ENCODE data around the gene RANBP9. TPM values are rescaled to one million over a fixed set of nuclear protein-coding genes. Genes with fewer than 3 reads are reported as not detected.
A peak's percentile ranks its signal among the peaks of the same experiment; 100 is the strongest.

Gene RANBP9
- total RNA-seq, 1 experiment from 2014 or later: 57.4 TPM

- CTCF ChIA-PET: no interaction called here
- Histone ChIP-seq H3K27ac (ENCODE audit: low read depth, low read length, poor library complexity, severe bottlenecking) (no peak overlapping the region), H3K4me3 (ENCODE audit: low read depth, low read length, poor library complexity, severe bottlenecking) (no peak overlapping the region), H3K36me3 (ENCODE audit: insufficient read depth, low read length, poor library complexity, severe bottlenecking) (no peaks in the 10 kb centered on the region), H3K9me3 (ENCODE audit: low read depth, low read length, poor library complexity, severe bottlenecking) (no peaks in the 10 kb centered on the region), H3K4me1 (ENCODE audit: insufficient read depth, low read length, poor library complexity, severe bottlenecking) (peaks cover 11% of the 10 kb centered on the region), H3K27me3 (replicated peaks; ENCODE audit: insufficient read depth, low read depth, low read length, poor library complexity) (no peaks in the 10 kb centered on the region)
- intact Hi-C loops (cut with micrococcal nuclease; ENCODE audit: unreplicated experiment): loop anchor here (5.0 kb wide), 1 partner anchor 76 kb away; no protein-coding TSS in a partner anchor
- POLR2A ChIA-PET (ENCODE audit: low non-redundant PET): no interaction called here
- TF ChIP-seq CTCF (conservative IDR thresholded peaks at IDR 0.05; ENCODE audit: low read depth, low read length) (no peak), EZH2 (IDR thresholded peaks at IDR 0.05; ENCODE audit: borderline replicate concordance, low read depth, low read length, poor library complexity, severe bottlenecking) (no peak)
- BruUV-seq (replicated peaks): no TSS peak
- peak; percentile 44 for DNase-seq (ENCODE audit: low spot score)
These were observed 8.1 kb downstream of the RANBP9 start for GRCh38 chr6:13703496-13703895.

- no peak for DNase-seq (ENCODE audit: low spot score)
- H3K4me3 ChIP-seq (ENCODE audit: low read depth, low read length, poor library complexity, severe bottlenecking): no peak overlapping the region
- no peaks in the 10 kb centered on the region for H3K36me3 ChIP-seq (ENCODE audit: insufficient read depth, low read length, poor library complexity, severe bottlenecking)
- no peaks in the 10 kb centered on the region for H3K27me3 ChIP-seq (replicated peaks; ENCODE audit: insufficient read depth, low read depth, low read length, poor library complexity)
- TF ChIP-seq CTCF (conservative IDR thresholded peaks at IDR 0.05; ENCODE audit: low read depth, low read length) (no peak), EZH2 (IDR thresholded peaks at IDR 0.05; ENCODE audit: borderline replicate concordance, low read depth, low read length, poor library complexity, severe bottlenecking) (no peak)
- H3K4me1 ChIP-seq (ENCODE audit: insufficient read depth, low read length, poor library complexity, severe bottlenecking): peaks cover 9% of the 10 kb centered on the region
- intact Hi-C loops (cut with micrococcal nuclease; ENCODE audit: unreplicated experiment): loop anchor here (5.0 kb wide), 1 partner anchor 76 kb away; no protein-coding TSS in a partner anchor
- no TSS peak for BruUV-seq (replicated peaks)
- H3K27ac ChIP-seq (ENCODE audit: low read depth, low read length, poor library complexity, severe bottlenecking): no peak overlapping the region
- POLR2A ChIA-PET (ENCODE audit: low non-redundant PET): no interaction called here
- CTCF ChIA-PET: no interaction called here
- no peaks in the 10 kb centered on the region for H3K9me3 ChIP-seq (ENCODE audit: low read depth, low read length, poor library complexity, severe bottlenecking)
These were observed 8.8 kb downstream of the RANBP9 start for GRCh38 chr6:13702809-13703302.

GRCh38 chr6:13700232-13700631, 11.4 kb downstream of the RANBP9 start:
- POLR2A ChIA-PET (ENCODE audit: low non-redundant PET): no interaction called here
- DNase-seq (ENCODE audit: low spot score): no peak
- Histone ChIP-seq H3K27me3 (replicated peaks; ENCODE audit: insufficient read depth, low read depth, low read length, poor library complexity) (no peaks in the 10 kb centered on the region), H3K4me1 (ENCODE audit: insufficient read depth, low read length, poor library complexity, severe bottlenecking) (peaks cover 23% of the 10 kb centered on the region), H3K27ac (ENCODE audit: low read depth, low read length, poor library complexity, severe bottlenecking) (no peak overlapping the region), H3K9me3 (ENCODE audit: low read depth, low read length, poor library complexity, severe bottlenecking) (no peaks in the 10 kb centered on the region), H3K36me3 (ENCODE audit: insufficient read depth, low read length, poor library complexity, severe bottlenecking) (no peaks in the 10 kb centered on the region), H3K4me3 (ENCODE audit: low read depth, low read length, poor library complexity, severe bottlenecking) (no peak overlapping the region)
- TF ChIP-seq EZH2 (IDR thresholded peaks at IDR 0.05; ENCODE audit: borderline replicate concordance, low read depth, low read length, poor library complexity, severe bottlenecking): no peak
- TF ChIP-seq CTCF (conservative IDR thresholded peaks at IDR 0.05; ENCODE audit: low read depth, low read length): no peak
- intact Hi-C loops (cut with micrococcal nuclease; ENCODE audit: unreplicated experiment): loop anchor here (5.0 kb wide), 1 partner anchor 73 kb away; no protein-coding TSS in a partner anchor
- CTCF ChIA-PET: no interaction called here
- no TSS peak for BruUV-seq (replicated peaks)
